ENCODE results near the gene MAPK8IP1.

The MAPK8IP1 gene

DNA sequence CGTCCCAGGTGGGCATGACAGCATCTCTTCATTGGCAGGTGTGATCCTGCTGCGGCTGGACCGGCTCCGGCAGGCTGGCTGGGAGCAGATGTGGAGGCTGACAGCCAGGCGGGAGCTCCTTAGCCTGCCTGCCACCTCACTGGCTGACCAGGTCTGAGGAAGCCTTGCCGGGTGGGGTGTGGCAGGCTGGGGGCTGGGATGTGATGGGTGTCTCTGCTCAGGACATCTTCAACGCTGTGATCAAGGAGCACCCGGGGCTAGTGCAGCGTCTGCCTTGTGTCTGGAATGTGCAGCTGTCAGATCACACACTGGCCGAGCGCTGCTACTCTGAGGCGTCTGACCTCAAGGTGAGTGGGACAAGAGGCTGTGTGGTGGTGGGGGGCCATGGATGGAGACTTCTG, 40.5 kb downstream of the MAPK8IP1 start:
- ATAC-seq, result no peak
- TF ChIP-seq, protein P1, sequence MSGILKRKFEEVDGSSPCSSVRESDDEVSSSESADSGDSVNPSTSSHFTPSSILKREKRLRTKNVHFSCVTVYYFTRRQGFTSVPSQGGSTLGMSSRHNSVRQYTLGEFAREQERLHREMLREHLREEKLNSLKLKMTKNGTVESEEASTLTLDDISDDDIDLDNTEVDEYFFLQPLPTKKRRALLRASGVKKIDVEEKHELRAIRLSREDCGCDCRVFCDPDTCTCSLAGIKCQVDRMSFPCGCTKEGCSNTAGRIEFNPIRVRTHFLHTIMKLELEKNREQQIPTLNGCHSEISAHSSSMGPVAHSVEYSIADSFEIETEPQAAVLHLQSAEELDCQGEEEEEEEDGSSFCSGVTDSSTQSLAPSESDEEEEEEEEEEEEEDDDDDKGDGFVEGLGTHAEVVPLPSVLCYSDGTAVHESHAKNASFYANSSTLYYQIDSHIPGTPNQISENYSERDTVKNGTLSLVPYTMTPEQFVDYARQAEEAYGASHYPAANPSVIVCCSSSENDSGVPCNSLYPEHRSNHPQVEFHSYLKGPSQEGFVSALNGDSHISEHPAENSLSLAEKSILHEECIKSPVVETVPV (CRISPR knock-in tag; IDR thresholded peaks at IDR 0.05), result no peak
- TF ChIP-seq OSR1 (CRISPR knock-in tag; IDR thresholded peaks at IDR 0.05) (no peak), PPARA (CRISPR knock-in tag; IDR thresholded peaks at IDR 0.05; ENCODE audit: borderline replicate concordance) (no peak), SNAI2 (CRISPR knock-in tag; IDR thresholded peaks at IDR 0.05) (no peak), ZNF8 (CRISPR knock-in tag; IDR thresholded peaks at IDR 0.05) (no peak), GLIS3 (CRISPR knock-in tag; IDR thresholded peaks at IDR 0.05) (no peak), ISL1 (CRISPR knock-in tag; IDR thresholded peaks at IDR 0.05) (no peak)
- TF ChIP-seq, protein P2, sequence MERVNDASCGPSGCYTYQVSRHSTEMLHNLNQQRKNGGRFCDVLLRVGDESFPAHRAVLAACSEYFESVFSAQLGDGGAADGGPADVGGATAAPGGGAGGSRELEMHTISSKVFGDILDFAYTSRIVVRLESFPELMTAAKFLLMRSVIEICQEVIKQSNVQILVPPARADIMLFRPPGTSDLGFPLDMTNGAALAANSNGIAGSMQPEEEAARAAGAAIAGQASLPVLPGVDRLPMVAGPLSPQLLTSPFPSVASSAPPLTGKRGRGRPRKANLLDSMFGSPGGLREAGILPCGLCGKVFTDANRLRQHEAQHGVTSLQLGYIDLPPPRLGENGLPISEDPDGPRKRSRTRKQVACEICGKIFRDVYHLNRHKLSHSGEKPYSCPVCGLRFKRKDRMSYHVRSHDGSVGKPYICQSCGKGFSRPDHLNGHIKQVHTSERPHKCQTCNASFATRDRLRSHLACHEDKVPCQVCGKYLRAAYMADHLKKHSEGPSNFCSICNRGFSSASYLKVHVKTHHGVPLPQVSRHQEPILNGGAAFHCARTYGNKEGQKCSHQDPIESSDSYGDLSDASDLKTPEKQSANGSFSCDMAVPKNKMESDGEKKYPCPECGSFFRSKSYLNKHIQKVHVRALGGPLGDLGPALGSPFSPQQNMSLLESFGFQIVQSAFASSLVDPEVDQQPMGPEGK (CRISPR knock-in tag; IDR thresholded peaks at IDR 0.05; ENCODE audit: borderline replicate concordance), result no peak

DNA sequence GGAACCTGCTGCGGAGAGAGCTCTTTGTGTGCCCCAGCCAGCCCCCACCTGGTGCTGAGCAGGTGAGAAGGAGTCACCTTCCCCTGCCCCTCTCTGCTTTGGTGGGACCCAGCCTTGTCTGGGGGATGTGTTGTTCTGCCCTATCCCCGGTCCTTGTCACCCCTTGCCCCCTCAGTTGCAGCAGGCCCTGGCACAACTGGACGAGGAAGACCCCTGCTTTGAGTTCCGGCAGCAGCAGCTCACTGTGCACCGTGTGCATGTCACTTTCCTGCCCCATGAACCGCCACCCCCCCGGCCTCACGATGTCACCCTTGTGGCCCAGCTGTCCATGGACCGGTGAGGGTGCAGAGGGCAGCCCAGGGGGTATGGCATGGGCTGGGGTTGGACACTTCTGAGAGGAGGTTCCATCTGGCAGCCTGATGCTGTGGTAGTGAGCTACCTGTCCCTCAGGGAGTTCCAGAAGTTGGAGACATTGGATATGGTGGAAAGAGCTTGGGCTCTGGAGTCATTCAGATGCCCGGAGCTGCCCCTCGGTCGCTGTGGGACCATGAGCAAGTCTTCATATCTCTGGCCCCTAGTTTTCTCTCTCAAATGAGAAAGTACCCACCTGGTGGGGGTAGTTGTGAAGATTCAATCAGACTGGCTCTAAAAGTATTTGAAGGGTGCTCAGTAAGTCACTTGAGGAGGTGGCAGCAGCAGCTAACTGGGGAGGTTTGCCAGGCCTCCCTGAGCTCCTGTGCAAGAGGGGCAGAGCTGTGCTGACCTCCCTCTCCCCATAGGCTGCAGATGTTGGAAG, 41.3 kb downstream of the MAPK8IP1 start:
- no peak for ATAC-seq
- TF ChIP-seq TOX (CRISPR knock-in tag; IDR thresholded peaks at IDR 0.05; ENCODE audit: borderline replicate concordance) (no peak), GLIS3 (CRISPR knock-in tag; IDR thresholded peaks at IDR 0.05) (no peak), ESRRG (CRISPR knock-in tag; IDR thresholded peaks at IDR 0.05) (no peak), ARNTL (CRISPR knock-in tag; IDR thresholded peaks at IDR 0.05; ENCODE audit: borderline replicate concordance, low read depth) (no peak), ZFP3 (CRISPR knock-in tag; IDR thresholded peaks at IDR 0.05) (no peak), ZNF70 (CRISPR knock-in tag; IDR thresholded peaks at IDR 0.05) (no peak), ISL1 (CRISPR knock-in tag; IDR thresholded peaks at IDR 0.05) (no peak)
- TF ChIP-seq, protein P1 (CRISPR knock-in tag; IDR thresholded peaks at IDR 0.05), result no peak

DNA sequence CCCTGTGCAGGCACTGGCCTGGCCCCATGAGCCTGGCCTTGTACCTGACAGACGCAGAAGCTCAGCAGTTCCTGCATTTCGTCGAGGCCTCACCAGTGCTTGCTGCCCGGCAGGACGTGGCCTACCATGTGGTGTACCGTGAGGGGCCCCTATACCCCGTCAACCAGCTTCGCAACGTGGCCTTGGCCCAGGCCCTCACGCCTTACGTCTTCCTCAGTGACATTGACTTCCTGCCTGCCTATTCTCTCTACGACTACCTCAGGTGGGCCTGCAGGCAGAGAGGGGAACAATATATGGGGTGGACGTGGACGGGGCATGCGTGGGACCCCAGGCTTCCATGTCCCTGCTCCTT, 41.9 kb downstream of the MAPK8IP1 start:
- TF ChIP-seq, protein P2 (CRISPR knock-in tag; IDR thresholded peaks at IDR 0.05; ENCODE audit: borderline replicate concordance), result no peak
- TF ChIP-seq, protein P3, sequence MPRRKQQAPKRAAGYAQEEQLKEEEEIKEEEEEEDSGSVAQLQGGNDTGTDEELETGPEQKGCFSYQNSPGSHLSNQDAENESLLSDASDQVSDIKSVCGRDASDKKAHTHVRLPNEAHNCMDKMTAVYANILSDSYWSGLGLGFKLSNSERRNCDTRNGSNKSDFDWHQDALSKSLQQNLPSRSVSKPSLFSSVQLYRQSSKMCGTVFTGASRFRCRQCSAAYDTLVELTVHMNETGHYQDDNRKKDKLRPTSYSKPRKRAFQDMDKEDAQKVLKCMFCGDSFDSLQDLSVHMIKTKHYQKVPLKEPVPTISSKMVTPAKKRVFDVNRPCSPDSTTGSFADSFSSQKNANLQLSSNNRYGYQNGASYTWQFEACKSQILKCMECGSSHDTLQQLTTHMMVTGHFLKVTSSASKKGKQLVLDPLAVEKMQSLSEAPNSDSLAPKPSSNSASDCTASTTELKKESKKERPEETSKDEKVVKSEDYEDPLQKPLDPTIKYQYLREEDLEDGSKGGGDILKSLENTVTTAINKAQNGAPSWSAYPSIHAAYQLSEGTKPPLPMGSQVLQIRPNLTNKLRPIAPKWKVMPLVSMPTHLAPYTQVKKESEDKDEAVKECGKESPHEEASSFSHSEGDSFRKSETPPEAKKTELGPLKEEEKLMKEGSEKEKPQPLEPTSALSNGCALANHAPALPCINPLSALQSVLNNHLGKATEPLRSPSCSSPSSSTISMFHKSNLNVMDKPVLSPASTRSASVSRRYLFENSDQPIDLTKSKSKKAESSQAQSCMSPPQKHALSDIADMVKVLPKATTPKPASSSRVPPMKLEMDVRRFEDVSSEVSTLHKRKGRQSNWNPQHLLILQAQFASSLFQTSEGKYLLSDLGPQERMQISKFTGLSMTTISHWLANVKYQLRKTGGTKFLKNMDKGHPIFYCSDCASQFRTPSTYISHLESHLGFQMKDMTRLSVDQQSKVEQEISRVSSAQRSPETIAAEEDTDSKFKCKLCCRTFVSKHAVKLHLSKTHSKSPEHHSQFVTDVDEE (CRISPR knock-in tag; IDR thresholded peaks at IDR 0.05), result no peak
- TF ChIP-seq ISL1 (CRISPR knock-in tag; IDR thresholded peaks at IDR 0.05), result no peak
- TF ChIP-seq RARB (CRISPR knock-in tag; IDR thresholded peaks at IDR 0.05), result no peak
- TF ChIP-seq BACH2 (CRISPR knock-in tag; IDR thresholded peaks at IDR 0.05; ENCODE audit: borderline replicate concordance), result no peak
- TF ChIP-seq TOX (CRISPR knock-in tag; IDR thresholded peaks at IDR 0.05; ENCODE audit: borderline replicate concordance), result no peak
- no peak for TF ChIP-seq ZC3H10 (CRISPR knock-in tag; IDR thresholded peaks at IDR 0.05)
- no peak for TF ChIP-seq CSDC2 (CRISPR knock-in tag; IDR thresholded peaks at IDR 0.05)
- no peak for TF ChIP-seq SNAI2 (CRISPR knock-in tag; IDR thresholded peaks at IDR 0.05)
- TF ChIP-seq, protein P4, sequence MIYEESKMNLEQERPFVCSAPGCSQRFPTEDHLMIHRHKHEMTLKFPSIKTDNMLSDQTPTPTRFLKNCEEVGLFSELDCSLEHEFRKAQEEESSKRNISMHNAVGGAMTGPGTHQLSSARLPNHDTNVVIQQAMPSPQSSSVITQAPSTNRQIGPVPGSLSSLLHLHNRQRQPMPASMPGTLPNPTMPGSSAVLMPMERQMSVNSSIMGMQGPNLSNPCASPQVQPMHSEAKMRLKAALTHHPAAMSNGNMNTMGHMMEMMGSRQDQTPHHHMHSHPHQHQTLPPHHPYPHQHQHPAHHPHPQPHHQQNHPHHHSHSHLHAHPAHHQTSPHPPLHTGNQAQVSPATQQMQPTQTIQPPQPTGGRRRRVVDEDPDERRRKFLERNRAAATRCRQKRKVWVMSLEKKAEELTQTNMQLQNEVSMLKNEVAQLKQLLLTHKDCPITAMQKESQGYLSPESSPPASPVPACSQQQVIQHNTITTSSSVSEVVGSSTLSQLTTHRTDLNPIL (CRISPR knock-in tag; IDR thresholded peaks at IDR 0.05; ENCODE audit: low read depth), result no peak
- TF ChIP-seq ZFP3 (CRISPR knock-in tag; IDR thresholded peaks at IDR 0.05), result no peak
- no peak for TF ChIP-seq ZFP30 (CRISPR knock-in tag; IDR thresholded peaks at IDR 0.05)
- TF ChIP-seq TCF4 (CRISPR knock-in tag; IDR thresholded peaks at IDR 0.05; ENCODE audit: borderline replicate concordance), result no peak

More for the DNA sequence above, 41.9 kb downstream of the MAPK8IP1 start:
- ATAC-seq, result no peak

Measured in SK-N-SH treated with all-trans-retinoic acid at 6 μM for 48 hours (cell line).